Mammary epithelial cell (primary cell): Measurements from ENCODE around the gene ATP1A2.

ENCODE experiments used
- EZH2 ChIP-seq: IDR thresholded peaks from 2 replicates; pipeline ENCODE4 v1.6.1; 2012; ENCODE audit warnings: low read length, inconsistent platforms, borderline replicate concordance
- TF ChIP-seq, protein P1 (sequence below), 2 donors: IDR thresholded peaks in 1 of 2; conservative IDR thresholded peaks in 1 of 2; 2 replicates each; pipeline ENCODE4 v1.5.1; 2011 to 2012; ENCODE audit warnings: inconsistent platforms in 2 of 2, low read length in 2 of 2, mild to moderate bottlenecking in 2 of 2, control low read depth in 1 of 2, low read depth in 1 of 2; ENCODE audit not compliant: insufficient read depth in 1 of 2; ENCODE audit errors: extremely low read depth in 1 of 2

- TF ChIP-seq, protein P1, sequence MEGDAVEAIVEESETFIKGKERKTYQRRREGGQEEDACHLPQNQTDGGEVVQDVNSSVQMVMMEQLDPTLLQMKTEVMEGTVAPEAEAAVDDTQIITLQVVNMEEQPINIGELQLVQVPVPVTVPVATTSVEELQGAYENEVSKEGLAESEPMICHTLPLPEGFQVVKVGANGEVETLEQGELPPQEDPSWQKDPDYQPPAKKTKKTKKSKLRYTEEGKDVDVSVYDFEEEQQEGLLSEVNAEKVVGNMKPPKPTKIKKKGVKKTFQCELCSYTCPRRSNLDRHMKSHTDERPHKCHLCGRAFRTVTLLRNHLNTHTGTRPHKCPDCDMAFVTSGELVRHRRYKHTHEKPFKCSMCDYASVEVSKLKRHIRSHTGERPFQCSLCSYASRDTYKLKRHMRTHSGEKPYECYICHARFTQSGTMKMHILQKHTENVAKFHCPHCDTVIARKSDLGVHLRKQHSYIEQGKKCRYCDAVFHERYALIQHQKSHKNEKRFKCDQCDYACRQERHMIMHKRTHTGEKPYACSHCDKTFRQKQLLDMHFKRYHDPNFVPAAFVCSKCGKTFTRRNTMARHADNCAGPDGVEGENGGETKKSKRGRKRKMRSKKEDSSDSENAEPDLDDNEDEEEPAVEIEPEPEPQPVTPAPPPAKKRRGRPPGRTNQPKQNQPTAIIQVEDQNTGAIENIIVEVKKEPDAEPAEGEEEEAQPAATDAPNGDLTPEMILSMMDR (conservative IDR thresholded peaks at IDR 0.05 in 1 of 2, IDR thresholded peaks at IDR 0.05 in 1 of 2; ENCODE audit: extremely low read depth in 1 of 2, insufficient read depth in 1 of 2, low read depth in 1 of 2, low read length in 2 of 2): no peak
- no peak for TF ChIP-seq EZH2
Observed at GRCh38 chr1:160098852-160099561, 16.6 kb upstream of the ATP1A2 start.
